Measurements from ENCODE around the gene RPSA.
"Not testable (repeated sequence)": the region's sequence is repeated elsewhere in the genome, so short reads cannot be mapped to it uniquely, and the experiment has no call there.

The RPSA gene

DNA sequence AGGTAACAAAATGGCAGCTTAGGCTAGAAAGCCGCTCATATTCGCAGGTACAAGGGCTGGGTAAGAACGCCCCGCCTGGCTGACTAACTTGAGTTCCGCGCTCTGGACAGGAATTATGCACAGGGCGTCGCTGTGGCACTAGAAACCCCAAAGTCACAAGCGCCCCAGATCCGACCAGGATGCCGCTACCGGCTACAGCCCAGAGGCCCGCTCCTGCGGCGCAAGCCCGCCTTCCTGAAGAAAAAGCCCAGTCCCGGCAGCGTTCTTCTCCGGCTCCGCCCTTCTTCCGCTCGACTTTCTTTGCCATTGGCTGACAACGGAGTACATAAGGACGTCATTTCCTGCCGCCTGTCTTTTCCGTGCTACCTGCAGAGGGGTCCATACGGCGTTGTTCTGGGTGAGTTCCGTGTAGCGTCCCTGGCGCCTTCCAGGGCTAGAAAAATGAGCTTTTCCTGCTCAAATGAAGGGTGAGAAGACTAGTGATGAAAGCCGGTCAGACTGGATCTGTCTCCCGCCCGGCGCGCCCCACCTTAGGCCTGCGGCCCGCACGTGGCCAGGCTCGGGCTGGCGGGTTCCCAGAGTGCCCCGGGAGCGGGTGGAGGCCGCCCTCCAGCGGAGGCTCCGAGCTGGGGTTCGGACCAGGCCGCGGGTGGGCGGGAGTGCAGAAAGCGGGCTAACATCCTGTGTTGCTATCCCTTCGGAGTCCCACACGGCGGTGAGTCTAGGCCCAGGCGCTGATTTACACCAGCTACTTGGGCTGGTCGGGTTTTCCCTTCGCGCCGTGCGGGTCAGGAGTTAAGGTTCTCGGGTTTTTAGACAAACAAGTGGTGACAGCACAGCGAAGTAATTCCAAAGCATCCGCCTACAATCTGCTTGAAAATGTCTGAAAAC, at the start of gene RPSA:
TSS of gene RPSA (plus strand) at position 353 of the 891 bp plus-strand sequence. CDS start 934 bp downstream, outside the sequence.
- TF ChIP-seq, protein P1, sequence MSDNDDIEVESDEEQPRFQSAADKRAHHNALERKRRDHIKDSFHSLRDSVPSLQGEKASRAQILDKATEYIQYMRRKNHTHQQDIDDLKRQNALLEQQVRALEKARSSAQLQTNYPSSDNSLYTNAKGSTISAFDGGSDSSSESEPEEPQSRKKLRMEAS (IDR thresholded peaks at IDR 0.05; ENCODE audit: low read depth, low read length) = peak; percentile 70
- TF ChIP-seq MYC (IDR thresholded peaks at IDR 0.05; ENCODE audit: low read depth, low read length) = no peak; the same call in none of the 2 replicates
- TF ChIP-seq, protein P2, sequence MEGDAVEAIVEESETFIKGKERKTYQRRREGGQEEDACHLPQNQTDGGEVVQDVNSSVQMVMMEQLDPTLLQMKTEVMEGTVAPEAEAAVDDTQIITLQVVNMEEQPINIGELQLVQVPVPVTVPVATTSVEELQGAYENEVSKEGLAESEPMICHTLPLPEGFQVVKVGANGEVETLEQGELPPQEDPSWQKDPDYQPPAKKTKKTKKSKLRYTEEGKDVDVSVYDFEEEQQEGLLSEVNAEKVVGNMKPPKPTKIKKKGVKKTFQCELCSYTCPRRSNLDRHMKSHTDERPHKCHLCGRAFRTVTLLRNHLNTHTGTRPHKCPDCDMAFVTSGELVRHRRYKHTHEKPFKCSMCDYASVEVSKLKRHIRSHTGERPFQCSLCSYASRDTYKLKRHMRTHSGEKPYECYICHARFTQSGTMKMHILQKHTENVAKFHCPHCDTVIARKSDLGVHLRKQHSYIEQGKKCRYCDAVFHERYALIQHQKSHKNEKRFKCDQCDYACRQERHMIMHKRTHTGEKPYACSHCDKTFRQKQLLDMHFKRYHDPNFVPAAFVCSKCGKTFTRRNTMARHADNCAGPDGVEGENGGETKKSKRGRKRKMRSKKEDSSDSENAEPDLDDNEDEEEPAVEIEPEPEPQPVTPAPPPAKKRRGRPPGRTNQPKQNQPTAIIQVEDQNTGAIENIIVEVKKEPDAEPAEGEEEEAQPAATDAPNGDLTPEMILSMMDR (IDR thresholded peaks at IDR 0.05; ENCODE audit: low read depth, low read length) = peak; percentile 34
- peak; percentile 93 for TF ChIP-seq POLR2A (IDR thresholded peaks at IDR 0.05; ENCODE audit: extremely low read depth, insufficient read length)
- H3K4me3 ChIP-seq (ENCODE audit: low read depth, low read length) = peak within 1 kb of the TSS; percentile 98
- peak; percentile 99 for DNase-seq (ENCODE audit: low read depth)

DNA sequence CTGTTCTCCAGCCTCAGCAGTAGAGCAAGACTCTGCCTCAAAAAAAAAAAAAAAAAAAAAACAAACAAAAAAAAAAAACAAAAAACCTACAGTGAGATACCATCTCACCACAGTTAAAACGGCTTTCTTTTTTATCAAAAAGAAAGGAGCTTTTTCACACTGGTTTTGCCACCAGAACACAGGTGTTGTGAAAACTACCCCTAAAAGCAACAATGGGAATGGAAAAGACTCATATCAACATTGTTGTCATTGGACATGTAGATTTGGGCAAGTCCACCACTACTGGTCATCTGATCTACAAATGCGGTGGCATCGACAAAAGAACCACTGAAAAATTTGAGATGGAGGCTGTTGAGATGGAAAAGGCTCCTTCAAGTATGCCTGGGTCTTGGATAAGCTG, 48.2 kb upstream of the RPSA start:
- TF ChIP-seq, protein P1 (IDR thresholded peaks at IDR 0.05; ENCODE audit: low read depth, low read length) = no peak
- TF ChIP-seq, protein P2 (IDR thresholded peaks at IDR 0.05; ENCODE audit: low read depth, low read length) = no peak
- TF ChIP-seq POLR2A (IDR thresholded peaks at IDR 0.05; ENCODE audit: extremely low read depth, insufficient read length) = no peak
- H3K4me3 ChIP-seq (ENCODE audit: low read depth, low read length) = no peak overlapping the region
- no peak for DNase-seq (ENCODE audit: low read depth)

GRCh38 chr3:39361252-39361927, 45.1 kb upstream of the RPSA start:
- DNase-seq (ENCODE audit: low read depth) = peak; percentile 90
- peak overlapping the region; percentile 50 for H3K4me3 ChIP-seq (ENCODE audit: low read depth, low read length)

GRCh38 chr3:39362192-39362591, 44.3 kb upstream of the RPSA start:
- H3K4me3 ChIP-seq (ENCODE audit: low read depth, low read length) = no peak overlapping the region
- TF ChIP-seq, protein P1 (IDR thresholded peaks at IDR 0.05; ENCODE audit: low read depth, low read length) = no peak
- TF ChIP-seq, protein P2 (IDR thresholded peaks at IDR 0.05; ENCODE audit: low read depth, low read length) = no peak
- TF ChIP-seq POLR2A (IDR thresholded peaks at IDR 0.05; ENCODE audit: extremely low read depth, insufficient read length) (no peak), MYC (IDR thresholded peaks at IDR 0.05; ENCODE audit: low read depth, low read length) (no peak)
- peak; percentile 38 for DNase-seq (ENCODE audit: low read depth)

More at GRCh38 chr3:39361252-39361927, 45.1 kb upstream of the RPSA start:
- TF ChIP-seq POLR2A (IDR thresholded peaks at IDR 0.05; ENCODE audit: extremely low read depth, insufficient read length) = no peak
- TF ChIP-seq, protein P1 (IDR thresholded peaks at IDR 0.05; ENCODE audit: low read depth, low read length) = peak; percentile 58; the same call in 1 of the 2 replicates
- TF ChIP-seq, protein P2 (IDR thresholded peaks at IDR 0.05; ENCODE audit: low read depth, low read length) = no peak

- TF ChIP-seq POLR2A (IDR thresholded peaks at IDR 0.05; ENCODE audit: extremely low read depth, insufficient read length) (no peak), MYC (IDR thresholded peaks at IDR 0.05; ENCODE audit: low read depth, low read length) (no peak)
- TF ChIP-seq, protein P2 (IDR thresholded peaks at IDR 0.05; ENCODE audit: low read depth, low read length) = no peak
- TF ChIP-seq, protein P1 (IDR thresholded peaks at IDR 0.05; ENCODE audit: low read depth, low read length) = no peak
- DNase-seq (ENCODE audit: low read depth) = no peak
- no peak overlapping the region for H3K4me3 ChIP-seq (ENCODE audit: low read depth, low read length)
Observed at GRCh38 chr3:39362812-39363211, 43.7 kb upstream of the RPSA start.

- DNase-seq (ENCODE audit: low read depth); H3K4me3 ChIP-seq (ENCODE audit: low read depth, low read length): not testable (repeated sequence)
Observed at GRCh38 chr3:39370450-39370849, 36.1 kb upstream of the RPSA start.

Data from NB4 (cell line).